Muscle layer of colon (tissue), 2 donors: ENCODE data around the gene DDB1.
A peak's percentile ranks its signal among the peaks of the same experiment; 100 is the strongest.

Source experiments
- H3K27ac ChIP-seq: one replicate; pipeline ENCODE4 v1.7.0; 2013; ENCODE audit warnings: low read depth, mild to moderate bottlenecking, low read length, moderate library complexity
- H3K27me3 ChIP-seq, 2 donors: one replicate each; pipeline ENCODE4 v1.7.0; 2013; ENCODE audit warnings: low read length in 2 of 2, mild to moderate bottlenecking in 2 of 2; ENCODE audit not compliant: insufficient read depth in 2 of 2, control insufficient read depth in 1 of 2
- H3K36me3 ChIP-seq: one replicate; pipeline ENCODE4 v1.7.0; 2013; ENCODE audit warnings: mild to moderate bottlenecking, low read length; ENCODE audit not compliant: insufficient read depth
- H3K4me1 ChIP-seq: one replicate; pipeline ENCODE4 v1.7.0; 2013; ENCODE audit warnings: mild to moderate bottlenecking, low read length; ENCODE audit not compliant: insufficient read depth
- H3K4me3 ChIP-seq, 2 donors: one replicate each; pipeline ENCODE4 v1.7.0; 2013; ENCODE audit warnings: low read length in 2 of 2, low read depth in 1 of 2, mild to moderate bottlenecking in 1 of 2, moderate library complexity in 1 of 2
- H3K9ac ChIP-seq: one replicate; pipeline ENCODE4 v1.7.0; 2013; ENCODE audit warnings: low read length
- H3K9me3 ChIP-seq: one replicate; pipeline ENCODE4 v1.7.0; 2013; ENCODE audit warnings: mild to moderate bottlenecking, low read length
- donor health status: abdominal sarcoma.
- donor health status: Adenocarcinoma of cecum.

Gene DDB1

GRCh38 chr11:61364012-61364675 is 31.2 kb upstream of the DDB1 start:
- H3K27me3 ChIP-seq = no peaks in the 10 kb centered on the region
- H3K27ac ChIP-seq = no peak overlapping the region
- no peaks in the 10 kb centered on the region for H3K9me3 ChIP-seq
- H3K9ac ChIP-seq = no peak overlapping the region
- H3K36me3 ChIP-seq = peaks cover 46% of the 10 kb centered on the region
- H3K4me1 ChIP-seq = peaks cover 25% of the 10 kb centered on the region
- H3K4me3 ChIP-seq = no peak overlapping the region

GRCh38 chr11:61362542-61362875 is 29.6 kb upstream of the DDB1 start:
- no peaks in the 10 kb centered on the region for H3K27me3 ChIP-seq
- no peaks in the 10 kb centered on the region for H3K9me3 ChIP-seq
- peak overlapping the region; percentile 93 for H3K9ac ChIP-seq
- peak overlapping the region; percentile 95 for H3K27ac ChIP-seq
- peaks cover 25% of the 10 kb centered on the region for H3K4me1 ChIP-seq
- H3K36me3 ChIP-seq = peaks cover 32% of the 10 kb centered on the region
- H3K4me3 ChIP-seq = peak overlapping the region; percentile 61 to 100

DNA sequence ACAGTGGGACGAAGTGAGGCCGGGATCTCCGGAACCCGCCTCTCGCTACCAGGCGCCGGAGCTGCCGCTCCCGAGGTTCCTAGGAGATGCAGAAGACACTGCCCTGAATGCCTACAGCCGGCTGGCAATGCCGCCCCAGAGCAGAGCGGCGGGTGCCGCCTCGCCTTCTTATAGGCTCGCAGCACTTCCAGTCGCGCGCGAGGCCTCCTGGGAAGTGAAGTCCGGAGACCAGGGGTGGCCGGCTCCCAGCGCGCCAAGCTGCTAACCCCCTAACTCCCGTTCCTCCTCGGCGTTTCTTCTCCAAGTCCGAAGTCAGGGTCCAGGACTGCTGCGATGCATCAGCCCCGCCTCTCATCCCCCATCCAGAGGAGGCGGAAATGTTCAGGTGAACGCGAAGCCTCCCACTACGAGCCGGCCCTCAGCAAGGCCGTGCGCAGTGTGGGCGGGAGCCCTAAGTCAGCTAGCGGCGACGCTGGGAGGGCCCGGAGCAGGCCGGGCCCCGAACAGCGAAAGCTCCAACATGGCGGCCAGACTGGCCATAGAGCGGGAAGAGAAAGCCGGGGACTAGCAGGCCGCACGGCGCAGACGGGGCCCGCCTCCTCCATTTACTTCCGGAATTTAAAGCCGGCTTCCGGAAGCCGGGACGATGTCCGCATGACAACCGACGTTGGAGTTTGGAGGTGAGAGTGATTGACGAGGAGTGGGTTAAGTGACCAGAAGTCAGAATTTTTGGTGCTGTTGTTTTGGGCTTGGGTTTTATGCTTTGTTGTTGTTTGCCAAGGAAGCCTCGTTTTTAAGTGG is 29.0 kb upstream of the DDB1 start, which contains the start of the genes CYB561A3 and TMEM138:
CYB561A3 (minus strand) TSS at position 142 of the 801 bp plus-strand sequence. CDS start 5,169 bp downstream, outside the sequence.
TMEM138 (plus strand) TSS at position 634 of the 801 bp plus-strand sequence. CDS start 2,017 bp downstream, outside the sequence.
- no peaks in the 10 kb centered on the region for H3K9me3 ChIP-seq
- H3K4me1 ChIP-seq = peaks cover 25% of the 10 kb centered on the region
- H3K27ac ChIP-seq = peak within 1 kb of the TSS; percentile 95
- H3K27me3 ChIP-seq = no peaks in the 10 kb centered on the region
- H3K36me3 ChIP-seq = peaks cover 27% of the 10 kb centered on the region
- peak within 1 kb of the TSS; percentile 93 for H3K9ac ChIP-seq
- H3K4me3 ChIP-seq = peak within 1 kb of the TSS; percentile 61 to 100

GRCh38 chr11:61361237-61361740 is 28.4 kb upstream of the DDB1 start:
- H3K36me3 ChIP-seq = peaks cover 20% of the 10 kb centered on the region
- H3K27ac ChIP-seq = peak overlapping the region; percentile 95
- H3K9me3 ChIP-seq = no peaks in the 10 kb centered on the region
- H3K27me3 ChIP-seq = no peaks in the 10 kb centered on the region
- peak overlapping the region; percentile 61 to 100 for H3K4me3 ChIP-seq
- H3K9ac ChIP-seq = peak overlapping the region; percentile 93
- H3K4me1 ChIP-seq = peaks cover 25% of the 10 kb centered on the region

- H3K4me3 ChIP-seq = no peak overlapping the region
- H3K27me3 ChIP-seq = no peaks in the 10 kb centered on the region
- H3K9ac ChIP-seq = no peak overlapping the region
- H3K4me1 ChIP-seq = peaks cover 25% of the 10 kb centered on the region
- H3K27ac ChIP-seq = no peak overlapping the region
- H3K36me3 ChIP-seq = peaks cover 7% of the 10 kb centered on the region
- no peaks in the 10 kb centered on the region for H3K9me3 ChIP-seq
Observed at GRCh38 chr11:61359516-61359915, 26.6 kb upstream of the DDB1 start.

DNA sequence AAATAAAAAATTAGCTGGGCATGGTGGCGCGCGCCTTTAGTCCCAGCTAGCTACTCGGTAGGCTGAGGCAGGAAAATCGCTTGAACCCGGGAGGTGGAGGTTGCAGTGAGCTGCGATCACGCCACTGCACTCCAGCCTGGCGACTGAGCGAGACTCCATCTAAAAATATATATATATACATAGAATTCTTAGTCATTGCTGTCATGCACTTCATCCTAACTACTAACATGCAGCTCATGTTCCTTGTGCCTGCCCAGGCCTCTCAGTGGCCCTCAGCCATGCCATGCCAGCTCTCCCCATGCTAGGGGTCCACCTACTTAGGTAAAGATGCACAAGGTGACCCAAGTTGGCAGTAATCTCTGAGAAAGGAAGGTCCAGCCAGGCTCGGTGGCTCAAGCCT is 25.7 kb upstream of the DDB1 start:
- H3K4me3 ChIP-seq = no peak overlapping the region
- H3K36me3 ChIP-seq = peaks cover 6% of the 10 kb centered on the region
- H3K4me1 ChIP-seq = peaks cover 24% of the 10 kb centered on the region
- no peak overlapping the region for H3K27ac ChIP-seq
- H3K9ac ChIP-seq = no peak overlapping the region
- no peaks in the 10 kb centered on the region for H3K27me3 ChIP-seq
- no peaks in the 10 kb centered on the region for H3K9me3 ChIP-seq

- Histone ChIP-seq H3K27ac (no peak overlapping the region), H3K27me3 (no peaks in the 10 kb centered on the region), H3K9me3 (no peaks in the 10 kb centered on the region), H3K4me3 (no peak overlapping the region), H3K4me1 (peaks cover 17% of the 10 kb centered on the region), H3K9ac (no peak overlapping the region), H3K36me3 (peaks cover 13% of the 10 kb centered on the region)
Observed at GRCh38 chr11:61357894-61358239, 25.0 kb upstream of the DDB1 start.

GRCh38 chr11:61357233-61357893 is 24.5 kb upstream of the DDB1 start:
- H3K9ac ChIP-seq = no peak overlapping the region

GRCh38 chr11:61356706-61357105 is 23.8 kb upstream of the DDB1 start:
- Histone ChIP-seq H3K9ac (no peak overlapping the region), H3K36me3 (peaks cover 24% of the 10 kb centered on the region), H3K27me3 (no peaks in the 10 kb centered on the region), H3K27ac (no peak overlapping the region), H3K4me1 (peaks cover 12% of the 10 kb centered on the region), H3K4me3 (no peak overlapping the region), H3K9me3 (no peaks in the 10 kb centered on the region)

More at GRCh38 chr11:61357233-61357893, 24.5 kb upstream of the DDB1 start:
- H3K36me3 ChIP-seq = peaks cover 18% of the 10 kb centered on the region
- H3K4me1 ChIP-seq = peaks cover 12% of the 10 kb centered on the region
- H3K27me3 ChIP-seq = no peaks in the 10 kb centered on the region
- H3K9me3 ChIP-seq = no peaks in the 10 kb centered on the region
- no peak overlapping the region for H3K27ac ChIP-seq
- H3K4me3 ChIP-seq = no peak overlapping the region

DNA sequence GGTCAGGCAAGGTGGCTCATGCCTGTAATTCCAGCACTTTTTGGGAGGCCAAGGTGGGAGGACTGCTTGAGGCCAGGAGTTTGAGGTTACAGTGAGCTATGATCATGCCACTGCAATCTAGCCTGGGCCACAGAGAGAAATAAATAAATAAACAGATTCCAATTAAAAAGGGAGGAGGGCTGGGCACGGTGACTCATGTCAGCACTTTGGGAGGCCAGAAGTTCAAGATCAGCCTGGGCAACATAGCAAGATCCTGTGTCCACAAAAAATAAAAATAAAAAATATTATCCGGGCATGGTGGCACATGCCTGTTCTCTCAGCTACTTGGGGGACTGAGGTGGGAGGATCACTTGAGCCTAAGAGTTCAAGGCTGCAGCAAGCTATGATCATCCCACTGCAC is 21.3 kb upstream of the DDB1 start:
- no peaks in the 10 kb centered on the region for H3K27me3 ChIP-seq
- no peaks in the 10 kb centered on the region for H3K9me3 ChIP-seq
- peaks cover 32% of the 10 kb centered on the region for H3K36me3 ChIP-seq
- no peaks in the 10 kb centered on the region for H3K4me1 ChIP-seq
- H3K9ac ChIP-seq = no peak overlapping the region
- no peak overlapping the region for H3K27ac ChIP-seq
- no peak overlapping the region for H3K4me3 ChIP-seq
